Mesothelial cell of epicardium (in vitro differentiated cells): ENCODE results near the gene SPAG6. TPM values are rescaled to one million over a fixed set of nuclear protein-coding genes. Genes with fewer than 3 reads are reported as not detected.

ENCODE experiments used
- DNase-seq, 2 experiments: peaks; one replicate each; pipeline ENCODE4 v3.0.0; 2021; ENCODE audit warnings: low spot score in 2 of 2; ENCODE audit not compliant: unreplicated experiment in 2 of 2
- H3K27ac Mint-ChIP-seq: 2 replicates; pipeline ENCODE4 v1.8.0; 2021; ENCODE audit warnings: mixed read lengths
- H3K27me3 Mint-ChIP-seq: 2 replicates; pipeline ENCODE4 v1.8.0; 2021; ENCODE audit warnings: low read depth, mixed read lengths
- H3K36me3 Mint-ChIP-seq: 2 replicates; pipeline ENCODE4 v1.8.0; 2021; ENCODE audit warnings: mixed read lengths
- H3K4me1 Mint-ChIP-seq: 2 replicates; pipeline ENCODE4 v1.8.0; 2021; ENCODE audit warnings: mixed read lengths
- H3K4me3 Mint-ChIP-seq: 2 replicates; pipeline ENCODE4 v1.8.0; 2021; ENCODE audit warnings: mild to moderate bottlenecking, moderate library complexity, mixed read lengths
- H3K9me3 Mint-ChIP-seq: 2 replicates; pipeline ENCODE4 v1.8.0; 2021; ENCODE audit warnings: mixed read lengths
- CTCF ChIP-seq: fragments of 200-600 bp; sonication (generic); IDR thresholded peaks from one replicate; pipeline ENCODE4 v1.5.0; 2021; ENCODE audit warnings: antibody characterized with exemption; ENCODE audit not compliant: unreplicated experiment
- total RNA-seq: library from RNA; stranded (reverse); gene quantifications from 3 replicates; pipeline ENCODE4 v1.2.1, GENCODE V29; 2021

The SPAG6 gene
- total RNA-seq, 1 donor from 2014 or later: 0.16 TPM

GRCh38 chr10:22370320-22370719, 25.0 kb downstream of the SPAG6 start:
- Mint-ChIP-seq H3K27ac (no peak overlapping the region), H3K4me1 (peaks cover 12% of the 10 kb centered on the region), H3K27me3 (no peaks in the 10 kb centered on the region), H3K4me3 (no peak overlapping the region), H3K36me3 (no peaks in the 10 kb centered on the region), H3K9me3 (no peaks in the 10 kb centered on the region)
- TF ChIP-seq CTCF: no peak
- no peak for DNase-seq

- Mint-ChIP-seq H3K36me3 (no peaks in the 10 kb centered on the region), H3K9me3 (no peaks in the 10 kb centered on the region), H3K27me3 (no peaks in the 10 kb centered on the region), H3K4me1 (peaks cover 8% of the 10 kb centered on the region), H3K4me3 (no peak overlapping the region), H3K27ac (no peak overlapping the region)
- no peak for TF ChIP-seq CTCF
- no peak for DNase-seq
Measured at GRCh38 chr10:22372298-22372697, 27.0 kb downstream of the SPAG6 start.

GRCh38 chr10:22372917-22373316, 27.6 kb downstream of the SPAG6 start:
- Mint-ChIP-seq H3K9me3 (no peaks in the 10 kb centered on the region), H3K27me3 (no peaks in the 10 kb centered on the region), H3K36me3 (no peaks in the 10 kb centered on the region), H3K4me1 (peaks cover 8% of the 10 kb centered on the region), H3K4me3 (no peak overlapping the region), H3K27ac (no peak overlapping the region)
- peak in 1 of 2 experiments; percentile 40 for DNase-seq
- TF ChIP-seq CTCF: no peak

GRCh38 chr10:22374489-22375126, 29.3 kb downstream of the SPAG6 start:
- no peaks in the 10 kb centered on the region for H3K27me3 Mint-ChIP-seq
- no peaks in the 10 kb centered on the region for H3K9me3 Mint-ChIP-seq
- H3K4me3 Mint-ChIP-seq: no peak overlapping the region
- H3K4me1 Mint-ChIP-seq: peaks cover 8% of the 10 kb centered on the region
- H3K27ac Mint-ChIP-seq: no peak overlapping the region
- no peak for DNase-seq
- no peaks in the 10 kb centered on the region for H3K36me3 Mint-ChIP-seq
- TF ChIP-seq CTCF: no peak

DNA sequence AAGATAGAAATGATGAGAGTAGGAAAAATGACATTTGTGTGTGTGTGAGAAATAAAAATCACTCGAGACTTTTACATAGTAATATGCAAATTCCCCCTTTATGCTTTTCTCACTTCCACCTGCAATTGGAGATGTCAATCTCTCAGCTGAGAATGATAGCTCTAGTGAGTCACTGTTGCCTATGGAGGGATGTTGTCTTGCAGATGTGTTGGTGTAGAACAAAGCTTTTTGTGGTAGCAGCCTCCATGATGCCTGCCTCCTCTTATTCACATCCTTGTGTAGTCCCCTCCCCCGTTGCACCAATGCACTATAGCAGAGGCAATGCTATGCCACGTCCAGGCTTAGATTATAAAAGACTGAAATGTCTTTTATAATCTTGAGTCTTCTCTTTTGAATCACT, 33.8 kb downstream of the SPAG6 start:
- no peak for DNase-seq
- no peak overlapping the region for H3K27ac Mint-ChIP-seq
- H3K4me1 Mint-ChIP-seq: peaks cover 11% of the 10 kb centered on the region
- H3K4me3 Mint-ChIP-seq: no peak overlapping the region
- no peak for TF ChIP-seq CTCF
- no peaks in the 10 kb centered on the region for H3K36me3 Mint-ChIP-seq
- H3K27me3 Mint-ChIP-seq: no peaks in the 10 kb centered on the region
- H3K9me3 Mint-ChIP-seq: no peaks in the 10 kb centered on the region

- Mint-ChIP-seq H3K9me3 (no peaks in the 10 kb centered on the region), H3K4me3 (no peak overlapping the region)
- no peak for TF ChIP-seq CTCF
Measured at GRCh38 chr10:22381262-22381661, 36.0 kb downstream of the SPAG6 start.

More at GRCh38 chr10:22381262-22381661, 36.0 kb downstream of the SPAG6 start:
- Mint-ChIP-seq H3K4me1 (peaks cover 12% of the 10 kb centered on the region), H3K27ac (peak overlapping the region; percentile 52), H3K27me3 (no peaks in the 10 kb centered on the region), H3K36me3 (no peaks in the 10 kb centered on the region)
- DNase-seq: no peak
